SK-N-SH (cell line): Measurements from ENCODE around the gene KRT6A. TPM values are rescaled to one million over a fixed set of nuclear protein-coding genes. Genes with fewer than 3 reads are reported as not detected.

ENCODE experiments used
- CTCF ChIA-PET: fragments of 300-600, 350-600 bp; formaldehyde crosslinking; extraction: SDS; loops from one replicate; lab custom pipeline; 2021; lab: Yijun Ruan, JAX
- POLR2A ChIA-PET: fragments of 350-600 bp; sonication (Branson Sonifier 250); formaldehyde crosslinking; extraction: SDS; loops from one replicate; lab custom pipeline; 2020; ENCODE audit warnings: antibody characterized with exemption, inconsistent platforms; lab: Yijun Ruan, JAX
- DNase-seq: peaks from one replicate; pipeline ENCODE4 v3.0.0; 2012
- H2AFZ ChIP-seq: fragments of 200-600 bp; sonication (generic); 2 replicates; pipeline ENCODE4 v1.8.1; 2016; ENCODE audit warnings: antibody characterized with exemption, mild to moderate bottlenecking, low read depth
- H3F3A ChIP-seq: fragments of 200-600 bp; sonication (generic); replicated peaks from 2 replicates; pipeline ENCODE3; 2016; ENCODE audit warnings: antibody characterized with exemption, mild to moderate bottlenecking; ENCODE audit not compliant: insufficient read depth
- H3K27ac ChIP-seq, 2 experiments: fragments of 200-500 bp in 1 of 2; fragments of 200-600 bp in 1 of 2; sonication (Bioruptor generic) in 1 of 2; sonication (generic), shearing (Covaris generic) in 1 of 2; 2 replicates each; pipeline versions ENCODE4 v1.5.1 to v1.6.1; 2014 to 2016; ENCODE audit warnings: low read depth in 2 of 2, inconsistent platforms in 1 of 2, low read length in 1 of 2, mild to moderate bottlenecking in 1 of 2, mixed read lengths in 1 of 2
- H3K27me3 ChIP-seq: fragments of 200-600 bp; sonication (generic), shearing (Covaris generic); 2 replicates; pipeline ENCODE4 v1.6.1; 2016; ENCODE audit warnings: mixed run types; ENCODE audit not compliant: insufficient read depth
- H3K36me3 ChIP-seq, 2 experiments: fragments of 200-500 bp in 1 of 2; fragments of 200-600 bp in 1 of 2; sonication (Bioruptor generic) in 1 of 2; sonication (generic) in 1 of 2; replicated peaks in 1 of 2; 2 replicates each; pipeline versions ENCODE3 to v1.5.1; 2014 to 2016; ENCODE audit warnings: low read length in 1 of 2, mild to moderate bottlenecking in 1 of 2; ENCODE audit not compliant: insufficient read depth in 2 of 2, control insufficient read depth in 1 of 2
- H3K4me1 ChIP-seq, 2 experiments: fragments of 200-500 bp in 1 of 2; fragments of 200-600 bp in 1 of 2; sonication (Bioruptor generic) in 1 of 2; sonication (generic), shearing (Covaris generic) in 1 of 2; 2 replicates each; pipeline versions ENCODE4 v1.5.1 to v1.6.1; 2014 to 2016; ENCODE audit warnings: low read depth in 1 of 2, low read length in 1 of 2, mixed run types in 1 of 2; ENCODE audit not compliant: insufficient read depth in 2 of 2, control insufficient read depth in 1 of 2
- H3K4me2 ChIP-seq: fragments of 200-600 bp; sonication (generic), shearing (Covaris generic); 2 replicates; pipeline ENCODE4 v1.6.1; 2017; ENCODE audit warnings: mixed run types
- H3K4me3 ChIP-seq, 2 experiments: fragments of 200-500 bp in 1 of 2; fragments of 200-600 bp in 1 of 2; sonication (Bioruptor generic) in 1 of 2; sonication (generic), shearing (Covaris generic) in 1 of 2; 2 replicates each; pipeline versions ENCODE4 v1.5.1 to v1.8.1; 2014 to 2016; ENCODE audit warnings: low read depth in 2 of 2, inconsistent platforms in 1 of 2, low read length in 1 of 2, mild to moderate bottlenecking in 1 of 2, mixed read lengths in 1 of 2, moderate library complexity in 1 of 2
- H3K79me2 ChIP-seq: fragments of 200-600 bp; sonication (generic); 2 replicates; pipeline ENCODE4 v1.8.1; 2017; ENCODE audit warnings: mild to moderate bottlenecking; ENCODE audit not compliant: insufficient read depth
- H3K9ac ChIP-seq: fragments of 200-600 bp; sonication (generic); 2 replicates; pipeline ENCODE4 v1.6.1; 2017; ENCODE audit warnings: mixed run types
- H3K9me2 ChIP-seq: fragments of 200-600 bp; sonication (generic); 2 replicates; pipeline ENCODE4 v1.6.1; 2017; ENCODE audit warnings: mixed run types
- H3K9me3 ChIP-seq: fragments of 200-600 bp; sonication (generic); 2 replicates; pipeline ENCODE4 v1.6.1; 2017; ENCODE audit warnings: mixed run types, mild to moderate bottlenecking, moderate library complexity
- H4K20me1 ChIP-seq: fragments of 200-600 bp; sonication (generic); 2 replicates; pipeline ENCODE4 v1.6.1; 2017; ENCODE audit warnings: mild to moderate bottlenecking, mixed run types; ENCODE audit not compliant: insufficient read depth
- CHD2 ChIP-seq: fragments of 150-350 bp; IDR thresholded peaks from 2 replicates; pipeline ENCODE4 v1.6.1; 2018; ENCODE audit warnings: low read length; ENCODE audit not compliant: partially characterized antibody
- EZH2phosphoT487 ChIP-seq: fragments of 200-600 bp; sonication (generic); IDR thresholded peaks from 2 replicates; pipeline ENCODE4 v1.6.1; 2017; ENCODE audit warnings: low read depth, mixed run types, mild to moderate bottlenecking, antibody characterized with exemption, moderate library complexity, borderline replicate concordance
- FOSL2 ChIP-seq: IDR thresholded peaks from 2 replicates; pipeline ENCODE4 v1.4.0; 2012; ENCODE audit warnings: low read depth, mild to moderate bottlenecking, moderate library complexity, borderline replicate concordance
- FOXJ3 ChIP-seq: sonication (generic); formaldehyde crosslinking; IDR thresholded peaks from 2 replicates; pipeline ENCODE4 v1.5.1; 2020; ENCODE audit warnings: mild to moderate bottlenecking, missing genetic modification reagents
- GATA2 ChIP-seq: sonication (generic); formaldehyde crosslinking; IDR thresholded peaks from 2 replicates; pipeline ENCODE4 v1.5.0; 2020; ENCODE audit warnings: mild to moderate bottlenecking, missing genetic modification reagents
- IRF3 ChIP-seq: fragments of 150-350 bp; IDR thresholded peaks from 2 replicates; pipeline ENCODE4 v1.6.1; 2016; ENCODE audit warnings: mild to moderate bottlenecking, low read depth, low read length
- MEF2A ChIP-seq: IDR thresholded peaks from 2 replicates; pipeline ENCODE4 v1.4.0; 2012; ENCODE audit warnings: low read depth, borderline replicate concordance
- RCOR1 ChIP-seq: fragments of 150-350 bp; IDR thresholded peaks from 2 replicates; pipeline ENCODE4 v1.6.1; 2017; ENCODE audit warnings: antibody characterized with exemption, low read length
- RXRA ChIP-seq: IDR thresholded peaks from 2 replicates; pipeline ENCODE4 v1.4.0; 2012; ENCODE audit warnings: low read depth, mild to moderate bottlenecking, borderline replicate concordance
- SIN3A ChIP-seq: IDR thresholded peaks from 2 replicates; pipeline ENCODE4 v1.6.1; 2012; ENCODE audit warnings: low read depth, mild to moderate bottlenecking, low read length, moderate library complexity, borderline replicate concordance
- TAF1 ChIP-seq: IDR thresholded peaks from 2 replicates; pipeline ENCODE4 v1.6.1; 2012; ENCODE audit warnings: low read depth, mild to moderate bottlenecking, low read length, moderate library complexity, borderline replicate concordance
- YY1 ChIP-seq: IDR thresholded peaks from 2 replicates; pipeline ENCODE4 v1.4.0; 2012; ENCODE audit warnings: low read depth, mild to moderate bottlenecking
- WGBS: methylation state at CpG from one replicate; pipeline ENCODE4 v1.1.6; 2017; ENCODE audit warnings: low lambda C conversion rate; 5-methylcytosine and 5-hydroxymethylcytosine counted together
- polyA plus RNA-seq, 3 experiments: library from polyadenylated mRNA; depleted of rRNA; stranded (reverse); fragments of >200 nt; gene quantifications; 2 replicates each; pipeline ENCODE4 v1.2.3, GENCODE V29; 2012
- TF ChIP-seq, protein P1 (sequence below): IDR thresholded peaks from 2 replicates; pipeline ENCODE4 v1.4.0; 2012; ENCODE audit warnings: low read depth, borderline replicate concordance

KRT6A gene
- polyA plus RNA-seq, 1 of the 3 experiments (the other 2 are of a cell fraction), result not detected

DNA sequence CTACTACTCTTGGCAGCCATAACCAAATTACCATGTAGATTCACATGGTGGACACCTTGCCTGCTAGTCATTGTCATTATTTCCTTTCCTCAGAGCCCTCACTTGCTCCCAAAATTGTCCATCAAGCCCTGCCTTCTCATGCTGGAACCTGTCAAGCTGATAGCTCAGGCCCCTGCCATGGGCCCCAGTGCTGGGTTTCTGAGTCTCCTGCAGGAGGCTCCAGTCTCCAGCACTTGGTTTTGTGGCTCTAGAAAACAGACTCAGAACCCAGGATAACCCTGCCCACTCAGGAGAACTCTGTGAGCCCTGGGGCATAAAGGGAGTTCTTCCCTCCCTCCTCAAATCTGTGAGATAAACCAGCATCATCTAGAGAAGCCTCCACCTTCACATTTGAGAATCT is 49.1 kb upstream of the KRT6A start (continued):
- TF ChIP-seq FOSL2 (no peak), YY1 (no peak), TAF1 (no peak)
- TF ChIP-seq, protein P1, sequence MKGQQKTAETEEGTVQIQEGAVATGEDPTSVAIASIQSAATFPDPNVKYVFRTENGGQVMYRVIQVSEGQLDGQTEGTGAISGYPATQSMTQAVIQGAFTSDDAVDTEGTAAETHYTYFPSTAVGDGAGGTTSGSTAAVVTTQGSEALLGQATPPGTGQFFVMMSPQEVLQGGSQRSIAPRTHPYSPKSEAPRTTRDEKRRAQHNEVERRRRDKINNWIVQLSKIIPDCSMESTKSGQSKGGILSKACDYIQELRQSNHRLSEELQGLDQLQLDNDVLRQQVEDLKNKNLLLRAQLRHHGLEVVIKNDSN, result no peak
- TF ChIP-seq, all 33 proteins: peak for 0

DNA sequence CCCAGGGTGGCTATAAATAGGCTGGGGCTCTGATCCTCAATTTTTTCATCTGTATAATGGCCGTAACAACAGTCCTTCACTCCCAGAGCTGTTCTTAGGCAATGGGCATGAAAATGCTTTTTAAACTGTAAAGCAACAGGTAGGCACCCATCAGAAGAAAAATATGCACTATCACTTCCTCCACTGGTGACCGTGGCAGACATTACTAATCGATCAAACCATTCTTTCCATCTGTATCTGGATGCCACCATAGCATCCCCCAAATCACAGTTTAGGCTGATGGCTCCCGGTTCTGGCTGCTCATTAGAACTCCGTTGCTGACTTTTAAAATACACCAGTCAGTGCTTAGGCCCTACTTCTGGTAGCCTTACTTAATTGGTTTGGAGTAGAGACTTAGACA is 48.7 kb upstream of the KRT6A start:
- Histone ChIP-seq H3K27me3 (peaks cover 30% of the 10 kb centered on the region; the same call in 1 of the 2 replicates), H3K4me3 (no peak overlapping the region), H3K79me2 (no peaks in the 10 kb centered on the region), H3K36me3 (no peaks in the 10 kb centered on the region), H3K9me2 (no peaks in the 10 kb centered on the region), H2AFZ (no peak overlapping the region), H3K4me2 (no peak overlapping the region), H3K27ac (no peak overlapping the region), H3K9ac (no peak overlapping the region), H4K20me1 (no peaks in the 10 kb centered on the region), H3F3A (no peaks in the 10 kb centered on the region), H3K4me1 (no peaks in the 10 kb centered on the region), H3K9me3 (no peaks in the 10 kb centered on the region)
- TF ChIP-seq IRF3, result no peak
- TF ChIP-seq FOSL2, result no peak
- TF ChIP-seq YY1, result no peak
- CTCF ChIA-PET, result no interaction called here
- WGBS, result 19% methylated on average over 5 of the region's 5 CpGs
- POLR2A ChIA-PET, result no interaction called here
- no peak for DNase-seq

DNA sequence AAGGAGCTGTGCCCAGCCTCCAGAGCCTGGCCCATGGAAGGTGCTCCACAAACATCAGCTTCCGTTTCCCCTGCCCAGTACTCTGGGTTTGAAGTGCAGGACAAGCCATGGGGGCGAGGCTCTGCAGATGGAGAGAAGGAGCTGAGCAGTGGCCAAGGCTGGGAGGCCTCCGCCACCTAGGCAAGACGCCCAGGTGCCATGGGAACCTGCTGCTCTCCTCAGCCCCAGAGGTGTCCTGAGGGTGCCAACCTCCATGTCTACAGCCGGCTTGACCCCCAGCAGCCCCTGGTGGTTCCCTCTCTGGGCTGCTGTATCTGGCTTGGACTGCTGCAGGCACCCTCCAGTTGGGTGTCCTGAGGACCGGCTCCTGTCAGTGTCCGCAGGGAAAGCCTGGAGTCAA is 47.5 kb upstream of the KRT6A start:
- Histone ChIP-seq H3K9me3 (no peaks in the 10 kb centered on the region), H3K27ac (no peak overlapping the region), H3K4me3 (no peak overlapping the region), H3K79me2 (no peaks in the 10 kb centered on the region), H3F3A (no peaks in the 10 kb centered on the region), H3K9ac (no peak overlapping the region), H4K20me1 (no peaks in the 10 kb centered on the region), H3K36me3 (no peaks in the 10 kb centered on the region), H3K27me3 (peaks cover 19% of the 10 kb centered on the region; the same call in 1 of the 2 replicates), H2AFZ (no peak overlapping the region), H3K4me1 (no peaks in the 10 kb centered on the region), H3K4me2 (no peak overlapping the region), H3K9me2 (no peaks in the 10 kb centered on the region)
- ChIA-PET POLR2A (no interaction called here), CTCF (no interaction called here)
- DNase-seq, result no peak
- 20% methylated on average over 4 of the region's 7 CpGs for WGBS
- TF ChIP-seq GATA2 (CRISPR knock-in tag) (no peak), CHD2 (no peak), RXRA (no peak), EZH2phosphoT487 (no peak), FOSL2 (no peak), MEF2A (no peak), FOXJ3 (no peak), SIN3A (no peak), RCOR1 (no peak)
